CD4-positive, alpha-beta T cell (primary cell): ENCODE results near the gene PI4K2A. TPM values are rescaled to one million over a fixed set of nuclear protein-coding genes. Genes with fewer than 3 reads are reported as not detected.

ENCODE experiments used
- ATAC-seq: fragments of 200-7000 bp; cut with Tn5 transposase; one replicate; pipeline ENCODE4 v1.10.0; 2022; ENCODE audit warnings: mild to moderate bottlenecking; ENCODE audit not compliant: poor library complexity
- CTCF ChIA-PET: fragments of 350-600 bp; sonication (Branson Sonifier 250); formaldehyde crosslinking; loops from one replicate; lab custom pipeline; 2021; ENCODE audit warnings: antibody characterized with exemption, inconsistent platforms; lab: Charles Lee
- POLR2A ChIA-PET: fragments of 350-600 bp; sonication (Branson Sonifier 250); formaldehyde crosslinking; loops from one replicate; lab custom pipeline; 2021; ENCODE audit warnings: antibody characterized with exemption, inconsistent platforms; lab: Charles Lee
- DNase-seq, 14 experiments: peaks; one replicate each; pipeline ENCODE4 v3.0.0-alpha.2; 2013 to 2020; ENCODE audit warnings: mixed read lengths in 2 of 14
- H3K27ac ChIP-seq, 2 donors: one replicate each; pipeline versions ENCODE4 v1.5.1 to v1.7.0; 2013; ENCODE audit warnings: low read length in 2 of 2, low read depth in 1 of 2, mild to moderate bottlenecking in 1 of 2
- H3K27me3 ChIP-seq, 2 experiments: 1 replicate in 1 of 2; 2 replicates in 1 of 2; pipeline versions ENCODE4 v1.6.1 to v1.7.0; 2013; ENCODE audit warnings: low read length in 2 of 2, control low read depth in 1 of 2, mild to moderate bottlenecking in 1 of 2, moderate library complexity in 1 of 2; ENCODE audit not compliant: insufficient read depth in 2 of 2, control insufficient read depth in 1 of 2
- H3K36me3 ChIP-seq: one replicate; pipeline ENCODE4 v1.6.1; 2013; ENCODE audit warnings: low read length, control low read depth; ENCODE audit not compliant: insufficient read depth
- H3K4me1 ChIP-seq: one replicate; pipeline ENCODE4 v1.6.1; 2013; ENCODE audit warnings: low read length, control low read depth; ENCODE audit not compliant: insufficient read depth
- H3K4me3 ChIP-seq: one replicate; pipeline ENCODE4 v1.5.1; 2013; ENCODE audit warnings: mild to moderate bottlenecking, low read length, moderate library complexity
- H3K9me3 ChIP-seq, 2 experiments: 1 replicate in 1 of 2; 2 replicates in 1 of 2; pipeline versions ENCODE4 v1.6.1 to v1.7.0; 2013; ENCODE audit warnings: low read length in 2 of 2, mild to moderate bottlenecking in 2 of 2, control low read depth in 1 of 2, moderate library complexity in 1 of 2; ENCODE audit not compliant: control insufficient read depth in 1 of 2, insufficient read depth in 1 of 2
- H3K27ac Mint-ChIP-seq: one replicate; pipeline ENCODE4 v1.8.0; 2020; ENCODE audit warnings: mixed read lengths
- H3K27me3 Mint-ChIP-seq: one replicate; pipeline ENCODE4 v1.8.0; 2021; ENCODE audit warnings: mixed read lengths
- H3K36me3 Mint-ChIP-seq: one replicate; pipeline ENCODE4 v1.8.0; 2021; ENCODE audit warnings: low read depth, mixed read lengths
- H3K4me1 Mint-ChIP-seq: one replicate; pipeline ENCODE4 v1.8.0; 2021; ENCODE audit warnings: low read depth, mixed read lengths
- H3K4me3 Mint-ChIP-seq: one replicate; pipeline ENCODE4 v1.8.0; 2020; ENCODE audit warnings: mild to moderate bottlenecking, mixed read lengths
- H3K9me3 Mint-ChIP-seq: one replicate; pipeline ENCODE4 v1.8.0; 2020; ENCODE audit warnings: mixed read lengths
- intact Hi-C, 2 experiments: fragments of 100-400 bp; cut with DNase I in 1 of 2; cut with micrococcal nuclease in 1 of 2; formaldehyde crosslinking; loops; one replicate each; pipeline versions ENCODE4 v1.15.1 to v1.9.0; 2023 to 2025; cut with DNase I, micrococcal nuclease
- total RNA-seq, 174 experiments: library from RNA in 2 of 174; stranded (reverse) in 2 of 174; gene quantifications; one replicate each; pipeline ENCODE4 v1.2.3 and lab custom pipeline; 2021 to 2026
- TF ChIP-seq, protein P1 (sequence below): fragments of 200-600 bp; IDR thresholded peaks from one replicate; pipeline ENCODE4 v1.8.0; 2022; ENCODE audit warnings: antibody characterized with exemption, mild to moderate bottlenecking

PI4K2A gene
- total RNA-seq, 2 experiments from 2014 or later = 26.3 to 27.2 TPM

DNA sequence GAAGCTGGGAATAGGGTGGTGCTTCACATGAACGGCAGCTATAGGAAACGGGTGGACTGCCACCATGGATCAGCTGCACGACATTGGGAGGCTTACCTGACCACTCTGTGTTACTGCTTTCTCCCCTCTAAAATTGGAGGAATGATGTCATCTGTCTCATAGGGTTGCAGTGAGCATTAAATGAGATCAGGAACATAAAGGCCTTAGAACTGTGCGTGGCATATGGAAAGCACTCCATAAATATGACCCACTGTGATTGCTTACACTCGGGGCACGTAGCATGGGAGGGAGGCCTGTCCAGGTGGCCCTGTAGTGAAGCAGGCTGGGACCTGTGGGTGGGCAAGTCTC, 41.2 kb upstream of the PI4K2A start:
- H3K4me1 ChIP-seq = no peaks in the 10 kb centered on the region
- Mint-ChIP-seq H3K4me1 (no peaks in the 10 kb centered on the region), H3K36me3 (no peaks in the 10 kb centered on the region), H3K27ac (no peak overlapping the region), H3K9me3 (no peaks in the 10 kb centered on the region), H3K27me3 (no peaks in the 10 kb centered on the region), H3K4me3 (no peak overlapping the region)
- H3K36me3 ChIP-seq = no peaks in the 10 kb centered on the region
- CTCF ChIA-PET = no interaction called here
- ATAC-seq (no peak), DNase-seq (no peak)
- H3K27me3 ChIP-seq = no peaks in the 10 kb centered on the region
- POLR2A ChIA-PET = no interaction called here
- H3K9me3 ChIP-seq = no peaks in the 10 kb centered on the region
- no peak overlapping the region for H3K27ac ChIP-seq
- TF ChIP-seq, protein P1, sequence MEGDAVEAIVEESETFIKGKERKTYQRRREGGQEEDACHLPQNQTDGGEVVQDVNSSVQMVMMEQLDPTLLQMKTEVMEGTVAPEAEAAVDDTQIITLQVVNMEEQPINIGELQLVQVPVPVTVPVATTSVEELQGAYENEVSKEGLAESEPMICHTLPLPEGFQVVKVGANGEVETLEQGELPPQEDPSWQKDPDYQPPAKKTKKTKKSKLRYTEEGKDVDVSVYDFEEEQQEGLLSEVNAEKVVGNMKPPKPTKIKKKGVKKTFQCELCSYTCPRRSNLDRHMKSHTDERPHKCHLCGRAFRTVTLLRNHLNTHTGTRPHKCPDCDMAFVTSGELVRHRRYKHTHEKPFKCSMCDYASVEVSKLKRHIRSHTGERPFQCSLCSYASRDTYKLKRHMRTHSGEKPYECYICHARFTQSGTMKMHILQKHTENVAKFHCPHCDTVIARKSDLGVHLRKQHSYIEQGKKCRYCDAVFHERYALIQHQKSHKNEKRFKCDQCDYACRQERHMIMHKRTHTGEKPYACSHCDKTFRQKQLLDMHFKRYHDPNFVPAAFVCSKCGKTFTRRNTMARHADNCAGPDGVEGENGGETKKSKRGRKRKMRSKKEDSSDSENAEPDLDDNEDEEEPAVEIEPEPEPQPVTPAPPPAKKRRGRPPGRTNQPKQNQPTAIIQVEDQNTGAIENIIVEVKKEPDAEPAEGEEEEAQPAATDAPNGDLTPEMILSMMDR = no peak
- H3K4me3 ChIP-seq = no peak overlapping the region
- intact Hi-C loops = no loop called here

DNA sequence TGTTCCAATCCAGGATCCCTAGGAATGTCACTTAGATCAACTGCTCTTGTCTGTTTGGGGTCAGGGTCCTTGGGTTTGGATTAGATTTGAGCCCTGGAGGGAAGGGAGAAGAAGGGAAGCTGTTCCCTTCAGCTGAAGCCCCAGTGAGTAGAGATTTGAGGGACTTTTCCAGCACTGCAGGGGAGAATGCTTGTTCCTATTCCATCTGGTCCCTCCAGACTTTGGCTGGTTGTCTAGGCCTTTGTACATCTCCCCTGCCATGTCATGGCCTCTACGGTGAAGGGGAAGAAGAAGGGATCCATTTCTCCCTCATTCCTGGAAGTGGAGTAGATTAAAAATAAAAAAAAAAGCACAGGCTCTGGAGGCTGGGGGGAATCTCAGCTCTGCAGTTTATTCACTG, 39.9 kb upstream of the PI4K2A start:
- no peaks in the 10 kb centered on the region for H3K36me3 Mint-ChIP-seq
- no peaks in the 10 kb centered on the region for H3K4me1 Mint-ChIP-seq
- no peak overlapping the region for H3K4me3 Mint-ChIP-seq
- no peak for DNase-seq
- no peak overlapping the region for H3K27ac Mint-ChIP-seq
- ATAC-seq = no peak
- Histone ChIP-seq H3K9me3 (no peaks in the 10 kb centered on the region), H3K4me3 (no peak overlapping the region), H3K27ac (no peak overlapping the region), H3K4me1 (no peaks in the 10 kb centered on the region), H3K27me3 (no peaks in the 10 kb centered on the region), H3K36me3 (no peaks in the 10 kb centered on the region)
- TF ChIP-seq, protein P1 = no peak
- ChIA-PET POLR2A (no interaction called here), CTCF (no interaction called here)
- intact Hi-C loops = no loop called here
- H3K27me3 Mint-ChIP-seq = no peaks in the 10 kb centered on the region
- H3K9me3 Mint-ChIP-seq = no peaks in the 10 kb centered on the region

DNA sequence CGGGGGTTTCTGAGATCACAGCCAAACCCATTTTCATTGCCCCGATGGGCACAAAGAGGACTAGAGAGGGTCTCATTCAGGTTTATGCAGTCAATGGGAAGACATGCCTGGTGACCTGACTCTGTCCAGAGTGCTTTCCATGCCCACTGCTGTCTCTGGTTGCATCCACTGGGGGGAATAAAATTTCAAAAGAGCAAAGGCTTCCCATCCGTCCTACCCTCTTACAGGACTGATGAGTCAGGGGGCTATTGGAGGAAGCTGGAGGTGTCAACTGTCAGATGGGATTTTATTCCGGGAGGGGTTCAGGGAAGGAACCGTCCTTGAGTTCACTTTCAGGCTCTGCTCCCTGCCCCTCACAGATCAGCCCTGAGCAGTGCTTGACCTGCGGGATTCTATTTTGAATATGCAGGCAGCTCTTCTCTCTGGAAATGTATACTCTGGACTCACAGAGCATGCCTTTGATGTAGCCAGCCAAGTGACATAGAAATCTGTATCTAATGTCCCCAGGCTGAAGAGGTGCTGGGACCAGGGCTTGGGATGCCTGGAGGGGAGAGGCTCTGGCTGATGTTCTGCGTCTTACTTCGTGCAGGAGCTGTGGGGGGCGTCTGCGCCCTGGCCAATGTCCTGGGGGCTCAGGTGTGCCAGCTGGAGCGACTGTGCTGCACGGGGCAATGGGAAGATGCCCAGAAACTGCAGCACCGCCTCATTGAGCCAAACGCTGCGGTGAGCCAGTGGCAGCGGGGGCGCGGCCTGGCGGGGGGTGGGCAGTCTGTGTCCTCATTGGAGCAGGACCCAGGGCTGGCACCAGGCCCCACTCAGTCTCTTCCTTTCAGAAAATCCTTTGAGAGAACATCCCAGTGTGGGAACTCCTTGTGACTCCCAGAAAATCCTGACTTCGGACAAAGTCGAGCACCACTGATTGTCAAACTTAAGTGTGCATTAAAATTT, 38.9 kb upstream of the PI4K2A start:
- Histone ChIP-seq H3K4me1 (no peaks in the 10 kb centered on the region), H3K27me3 (no peaks in the 10 kb centered on the region), H3K36me3 (no peaks in the 10 kb centered on the region), H3K4me3 (no peak overlapping the region), H3K27ac (no peak overlapping the region), H3K9me3 (no peaks in the 10 kb centered on the region)
- Mint-ChIP-seq H3K27ac (no peak overlapping the region), H3K9me3 (no peaks in the 10 kb centered on the region), H3K4me1 (no peaks in the 10 kb centered on the region), H3K27me3 (no peaks in the 10 kb centered on the region), H3K4me3 (no peak overlapping the region), H3K36me3 (no peaks in the 10 kb centered on the region)
- intact Hi-C loops = no loop called here
- CTCF ChIA-PET = no interaction called here
- POLR2A ChIA-PET = no interaction called here
- no peak for ATAC-seq
- no peak for DNase-seq
- TF ChIP-seq, protein P1 = no peak
